Retinal pigment epithelial cell (primary cell): ENCODE results near the gene MBD5.

Source experiments
- DNase-seq: peaks from one replicate; pipeline ENCODE4 v3.0.0-alpha.2; 2010; ENCODE audit warnings: low read depth
- H3K4me3 ChIP-seq: 2 replicates; pipeline ENCODE4 v1.5.1; 2011; ENCODE audit warnings: mild to moderate bottlenecking, low read length, control low read depth, moderate library complexity
- TF ChIP-seq, protein P1 (sequence below): conservative IDR thresholded peaks from 2 replicates; pipeline ENCODE4 v1.5.1; 2011; ENCODE audit warnings: low read depth, low read length, control low read depth, inconsistent platforms

MBD5 gene

DNA sequence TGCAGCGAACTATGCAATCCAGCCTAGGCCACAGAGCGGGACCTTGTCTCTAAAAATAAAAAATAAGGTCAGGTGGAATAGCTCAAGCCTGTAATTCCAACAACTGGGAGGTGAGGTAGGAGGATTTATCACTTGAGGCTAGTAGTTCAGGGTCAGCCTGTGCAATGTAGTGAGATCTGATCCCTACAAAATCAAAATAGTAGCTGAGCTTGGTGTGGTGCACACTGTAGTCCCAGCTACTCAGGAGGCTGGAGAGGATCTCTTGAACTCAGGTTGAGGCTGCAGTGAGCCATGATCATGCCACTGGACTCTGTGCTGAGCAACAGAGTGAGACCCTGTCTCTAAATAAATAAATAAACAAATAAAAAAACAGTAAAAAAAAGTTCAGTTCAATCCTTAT lies 5.7 kb downstream of the MBD5 start:
- H3K4me3 ChIP-seq: no peak overlapping the region
- no peak for DNase-seq
- TF ChIP-seq, protein P1, sequence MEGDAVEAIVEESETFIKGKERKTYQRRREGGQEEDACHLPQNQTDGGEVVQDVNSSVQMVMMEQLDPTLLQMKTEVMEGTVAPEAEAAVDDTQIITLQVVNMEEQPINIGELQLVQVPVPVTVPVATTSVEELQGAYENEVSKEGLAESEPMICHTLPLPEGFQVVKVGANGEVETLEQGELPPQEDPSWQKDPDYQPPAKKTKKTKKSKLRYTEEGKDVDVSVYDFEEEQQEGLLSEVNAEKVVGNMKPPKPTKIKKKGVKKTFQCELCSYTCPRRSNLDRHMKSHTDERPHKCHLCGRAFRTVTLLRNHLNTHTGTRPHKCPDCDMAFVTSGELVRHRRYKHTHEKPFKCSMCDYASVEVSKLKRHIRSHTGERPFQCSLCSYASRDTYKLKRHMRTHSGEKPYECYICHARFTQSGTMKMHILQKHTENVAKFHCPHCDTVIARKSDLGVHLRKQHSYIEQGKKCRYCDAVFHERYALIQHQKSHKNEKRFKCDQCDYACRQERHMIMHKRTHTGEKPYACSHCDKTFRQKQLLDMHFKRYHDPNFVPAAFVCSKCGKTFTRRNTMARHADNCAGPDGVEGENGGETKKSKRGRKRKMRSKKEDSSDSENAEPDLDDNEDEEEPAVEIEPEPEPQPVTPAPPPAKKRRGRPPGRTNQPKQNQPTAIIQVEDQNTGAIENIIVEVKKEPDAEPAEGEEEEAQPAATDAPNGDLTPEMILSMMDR: no peak

DNA sequence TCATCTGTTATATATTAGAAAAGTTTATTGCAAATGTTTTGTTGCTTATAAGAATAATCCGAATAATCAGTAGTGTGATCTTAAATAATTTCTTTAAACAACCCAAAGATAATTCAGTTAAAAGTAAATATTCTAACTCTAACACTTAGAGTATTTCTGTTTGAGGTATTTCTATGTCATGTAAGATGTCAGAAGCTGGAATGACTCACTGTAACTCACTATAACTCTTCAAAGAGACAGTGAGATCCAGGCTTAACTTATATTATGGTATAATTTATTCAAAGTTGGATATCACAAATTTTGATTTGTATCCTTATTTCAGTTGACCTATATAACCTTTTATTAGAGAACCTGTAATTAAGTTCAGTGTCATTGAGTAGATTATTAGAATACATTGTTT lies 6.9 kb downstream of the MBD5 start:
- no peak for DNase-seq
- no peak overlapping the region for H3K4me3 ChIP-seq
- TF ChIP-seq, protein P1: no peak

GRCh38 chr2:148028781-148029180 lies 7.9 kb downstream of the MBD5 start:
- no peak overlapping the region for H3K4me3 ChIP-seq
- TF ChIP-seq, protein P1: no peak
- DNase-seq: no peak

GRCh38 chr2:148031152-148031551 lies 10.3 kb downstream of the MBD5 start:
- DNase-seq: no peak
- no peak overlapping the region for H3K4me3 ChIP-seq
- TF ChIP-seq, protein P1: no peak

DNA sequence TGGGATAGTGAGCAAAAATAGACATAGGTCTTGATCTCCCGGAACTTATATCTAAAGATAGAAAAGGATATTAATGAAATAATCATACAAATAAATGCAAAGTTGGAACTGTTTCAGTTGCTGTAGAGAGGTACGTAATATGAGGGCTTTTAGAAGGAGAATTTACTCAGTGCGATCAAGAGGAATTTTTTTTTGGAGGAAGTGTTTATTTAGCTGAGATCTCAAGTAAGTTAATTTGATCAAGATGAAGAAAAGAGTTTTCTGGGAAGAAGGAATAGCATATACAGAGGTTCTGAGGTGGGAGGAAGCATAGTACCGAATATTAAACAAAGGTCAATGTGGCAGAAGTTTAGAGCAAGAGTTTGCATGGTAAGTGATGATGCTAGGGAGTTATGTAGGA lies 11.3 kb downstream of the MBD5 start:
- DNase-seq: no peak
- TF ChIP-seq, protein P1: no peak
- no peak overlapping the region for H3K4me3 ChIP-seq

GRCh38 chr2:148039783-148040182 lies 18.9 kb downstream of the MBD5 start:
- DNase-seq: no peak
- TF ChIP-seq, protein P1: no peak
- no peak overlapping the region for H3K4me3 ChIP-seq

- H3K4me3 ChIP-seq: no peak overlapping the region
- no peak for DNase-seq
- TF ChIP-seq, protein P1: no peak
Observed at GRCh38 chr2:148042219-148042618, 21.3 kb downstream of the MBD5 start.
